Erythroblast (primary cell): ENCODE measurements around the gene OSBPL2.

Experiments
- GATA1 ChIP-seq: IDR thresholded peaks from 2 replicates; pipeline ENCODE4 v1.6.1; 2011; ENCODE audit warnings: low read depth, mild to moderate bottlenecking, control low read depth, low read length, moderate library complexity
- POLR2A ChIP-seq: IDR thresholded peaks from 2 replicates; pipeline ENCODE4 v1.6.1; 2011; ENCODE audit warnings: mild to moderate bottlenecking, low read length

- no peak for TF ChIP-seq POLR2A
- TF ChIP-seq GATA1, result no peak
Observed at GRCh38 chr20:62243106-62243505, 4.8 kb downstream of the OSBPL2 start.
